NCI-H128 (cell line): ENCODE measurements around the gene OTUD1.

Source experiments
- DNase-seq: peaks from one replicate; lab custom pipeline; 2025; ENCODE audit not compliant: unreplicated experiment; lab: John Stamatoyannopoulos, UW

Gene OTUD1

GRCh38 chr10:23421397-23421796, 17.5 kb upstream of the OTUD1 start:
- DNase-seq: no peak

GRCh38 chr10:23422003-23422411, 16.9 kb upstream of the OTUD1 start:
- no peak for DNase-seq

- DNase-seq: no peak
Observed at GRCh38 chr10:23432166-23432565, 6.7 kb upstream of the OTUD1 start.

- no peak for DNase-seq
Observed at GRCh38 chr10:23432639-23433038, 6.2 kb upstream of the OTUD1 start.

GRCh38 chr10:23433701-23434100, 5.2 kb upstream of the OTUD1 start:
- DNase-seq: no peak

GRCh38 chr10:23435378-23435777, 3.5 kb upstream of the OTUD1 start:
- no peak for DNase-seq

GRCh38 chr10:23436983-23437382, 1.9 kb upstream of the OTUD1 start:
- no peak for DNase-seq

- no peak for DNase-seq
Observed at GRCh38 chr10:23437963-23438546, 820 bp upstream of the OTUD1 start.

- DNase-seq: no peak
Observed at GRCh38 chr10:23439452-23439960, 631 bp downstream of the OTUD1 start.

- no peak for DNase-seq
Observed at GRCh38 chr10:23439961-23440889, 1.4 kb downstream of the OTUD1 start.

- DNase-seq: no peak
Observed at GRCh38 chr10:23441251-23441650, 2.4 kb downstream of the OTUD1 start.

GRCh38 chr10:23442936-23443335, 4.1 kb downstream of the OTUD1 start:
- no peak for DNase-seq

- DNase-seq: no peak
Observed at GRCh38 chr10:23445591-23445990, 6.7 kb downstream of the OTUD1 start.

GRCh38 chr10:23448323-23448722, 9.4 kb downstream of the OTUD1 start:
- no peak for DNase-seq

- DNase-seq: no peak
Observed at GRCh38 chr10:23448802-23449570, 10.1 kb downstream of the OTUD1 start.

- no peak for DNase-seq
Observed at GRCh38 chr10:23452033-23452655, 13.3 kb downstream of the OTUD1 start.

GRCh38 chr10:23453465-23453864, 14.6 kb downstream of the OTUD1 start:
- no peak for DNase-seq

GRCh38 chr10:23457632-23458417, 18.9 kb downstream of the OTUD1 start:
- DNase-seq: no peak

GRCh38 chr10:23459308-23459939, 20.5 kb downstream of the OTUD1 start:
- DNase-seq: no peak

GRCh38 chr10:23461557-23461956, 22.7 kb downstream of the OTUD1 start:
- DNase-seq: no peak
